HFF-Myc (cell line): ENCODE measurements around the gene CGB7.
"Not testable (repeated sequence)": the region's sequence is repeated elsewhere in the genome, so short reads cannot be mapped to it uniquely, and the experiment has no call there.

ENCODE experiments used
- DNase-seq: peaks from one replicate; pipeline ENCODE4 v3.0.0-alpha.2; 2011; ENCODE audit warnings: low read depth; ENCODE audit errors: extremely low read depth
- H3K4me3 ChIP-seq: replicated peaks from 2 replicates; pipeline ENCODE4 v1.5.1; 2011; ENCODE audit warnings: low read depth, mild to moderate bottlenecking, control low read depth, low read length
- TF ChIP-seq, protein P1 (sequence below): IDR thresholded peaks from 2 replicates; pipeline ENCODE4 v1.5.1; 2012; ENCODE audit warnings: mild to moderate bottlenecking, low read depth, low read length, control low read depth; ENCODE audit errors: missing control alignments

The CGB7 gene

DNA sequence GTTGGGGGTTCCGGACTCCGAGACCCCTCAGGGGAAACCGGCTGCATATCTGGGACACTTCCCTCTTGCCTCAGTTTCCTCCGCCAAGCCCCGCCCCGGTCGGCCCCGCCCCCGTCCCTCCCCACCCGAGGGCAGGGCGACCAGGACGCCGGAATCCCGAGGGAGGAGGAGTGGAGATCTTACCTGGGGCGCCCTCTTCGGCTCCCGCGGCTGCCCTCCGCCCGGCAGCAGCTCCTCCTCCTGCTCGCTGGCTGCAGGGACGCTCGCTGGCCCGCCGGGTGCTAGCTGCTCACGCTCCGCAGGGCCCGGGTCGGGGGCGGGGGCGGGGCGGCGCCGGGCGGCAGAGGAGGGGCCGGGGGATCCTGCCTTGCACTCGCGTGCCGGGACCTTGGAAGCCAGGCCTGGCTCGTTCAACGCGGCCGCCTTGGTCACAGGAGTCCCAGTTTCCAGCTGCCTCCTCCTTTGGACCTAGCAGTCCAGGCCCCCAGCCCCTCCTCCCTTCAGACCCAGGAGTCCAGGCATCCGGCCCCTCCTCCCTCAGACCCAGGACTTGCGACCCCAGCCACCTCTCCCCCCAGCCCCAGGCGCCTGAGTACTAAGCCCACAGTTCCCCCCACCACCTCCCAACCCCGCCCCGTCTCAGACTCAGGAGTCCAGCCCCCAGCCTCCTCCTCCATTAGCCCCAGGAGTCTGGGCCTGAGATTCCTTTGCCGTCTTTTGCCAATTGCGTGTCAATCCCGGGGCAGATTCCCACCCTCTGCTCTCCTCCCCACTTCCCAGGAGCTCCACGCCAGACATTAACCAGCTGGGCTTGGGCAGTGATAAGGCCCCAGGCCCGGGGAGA lies 7.4 kb upstream of the CGB7 start, which contains the start of gene NTF4:
Gene NTF4 (minus strand): TSS at position 51 of the 844 bp plus-strand sequence. CDS start 2,821 bp downstream, outside the sequence.
- no peak within 1 kb of the TSS for H3K4me3 ChIP-seq
- no peak for DNase-seq
- TF ChIP-seq, protein P1, sequence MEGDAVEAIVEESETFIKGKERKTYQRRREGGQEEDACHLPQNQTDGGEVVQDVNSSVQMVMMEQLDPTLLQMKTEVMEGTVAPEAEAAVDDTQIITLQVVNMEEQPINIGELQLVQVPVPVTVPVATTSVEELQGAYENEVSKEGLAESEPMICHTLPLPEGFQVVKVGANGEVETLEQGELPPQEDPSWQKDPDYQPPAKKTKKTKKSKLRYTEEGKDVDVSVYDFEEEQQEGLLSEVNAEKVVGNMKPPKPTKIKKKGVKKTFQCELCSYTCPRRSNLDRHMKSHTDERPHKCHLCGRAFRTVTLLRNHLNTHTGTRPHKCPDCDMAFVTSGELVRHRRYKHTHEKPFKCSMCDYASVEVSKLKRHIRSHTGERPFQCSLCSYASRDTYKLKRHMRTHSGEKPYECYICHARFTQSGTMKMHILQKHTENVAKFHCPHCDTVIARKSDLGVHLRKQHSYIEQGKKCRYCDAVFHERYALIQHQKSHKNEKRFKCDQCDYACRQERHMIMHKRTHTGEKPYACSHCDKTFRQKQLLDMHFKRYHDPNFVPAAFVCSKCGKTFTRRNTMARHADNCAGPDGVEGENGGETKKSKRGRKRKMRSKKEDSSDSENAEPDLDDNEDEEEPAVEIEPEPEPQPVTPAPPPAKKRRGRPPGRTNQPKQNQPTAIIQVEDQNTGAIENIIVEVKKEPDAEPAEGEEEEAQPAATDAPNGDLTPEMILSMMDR, result no peak

DNA sequence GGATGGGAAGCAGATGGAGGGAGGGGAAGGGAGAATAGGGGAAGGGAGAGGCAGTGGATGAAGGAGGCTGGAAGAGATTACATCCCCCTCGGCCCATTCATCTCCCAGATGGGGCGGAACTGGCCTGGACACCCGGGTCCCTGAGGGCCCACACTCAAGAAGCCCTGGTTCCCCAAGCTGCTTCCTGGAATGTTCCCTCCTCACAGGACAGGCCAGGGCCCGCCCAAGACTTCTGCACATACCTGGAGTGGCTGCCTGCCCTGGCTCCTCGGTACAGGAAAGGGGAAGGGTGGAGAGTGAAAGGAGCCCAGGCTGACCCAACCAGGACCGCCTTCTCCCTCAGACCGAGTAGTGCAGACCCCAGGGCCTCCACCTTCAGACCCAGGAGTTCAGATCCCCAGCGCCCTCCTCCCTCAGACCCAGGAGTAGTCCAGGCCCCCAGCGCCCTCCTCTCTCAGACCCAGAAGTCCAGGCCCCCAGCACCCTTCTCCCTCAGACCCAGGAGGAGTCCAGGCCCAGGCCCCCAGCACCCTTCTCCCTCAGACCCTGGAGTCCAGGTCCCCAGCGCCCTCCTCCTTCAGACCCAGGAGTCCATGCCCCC lies 6.6 kb upstream of the CGB7 start:
- DNase-seq, result no peak
- no peak overlapping the region for H3K4me3 ChIP-seq
- TF ChIP-seq, protein P1, result no peak

DNA sequence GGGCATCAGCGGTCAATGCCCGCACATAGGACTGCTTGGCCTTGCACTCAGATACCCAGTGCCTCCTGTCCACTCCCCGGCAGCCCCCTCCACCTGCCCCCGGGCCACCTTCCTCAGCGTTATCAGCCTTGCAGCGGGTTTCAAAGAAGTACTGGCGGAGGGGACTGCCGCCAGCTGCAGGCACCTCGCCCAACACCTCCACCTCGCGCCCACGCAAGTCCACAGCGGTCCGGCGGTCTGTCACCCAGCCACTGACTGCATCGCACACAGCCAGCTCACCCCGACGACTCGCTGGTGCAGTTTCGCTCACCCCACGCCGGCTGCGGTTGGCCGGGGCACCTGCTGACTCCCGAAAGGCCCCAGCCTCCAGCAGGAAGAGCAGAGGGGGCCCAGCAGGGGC lies 3.9 kb upstream of the CGB7 start:
- H3K4me3 ChIP-seq, result no peak overlapping the region
- DNase-seq, result no peak
- TF ChIP-seq, protein P1, result no peak

DNA sequence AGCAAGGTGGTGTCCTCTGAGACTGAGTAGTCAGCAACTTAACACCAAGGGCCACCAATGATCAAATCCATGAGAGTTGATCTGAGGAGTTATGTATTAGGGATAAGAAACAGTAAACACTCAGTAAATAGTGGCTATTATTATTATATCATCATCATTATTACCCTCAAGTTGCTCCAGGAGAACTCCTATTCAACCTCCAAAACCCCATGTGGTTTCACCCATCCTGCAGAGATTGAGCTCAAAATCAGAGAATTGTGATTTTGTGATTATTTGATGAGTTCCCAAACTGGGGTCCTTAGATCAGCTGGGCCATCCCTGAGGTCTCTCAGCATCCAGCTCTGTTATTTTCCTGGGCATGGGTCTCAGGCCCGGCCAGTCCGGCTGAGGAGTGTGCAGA lies 3.5 kb upstream of the CGB7 start:
- TF ChIP-seq, protein P1, result no peak
- no peak for DNase-seq
- no peak overlapping the region for H3K4me3 ChIP-seq

DNA sequence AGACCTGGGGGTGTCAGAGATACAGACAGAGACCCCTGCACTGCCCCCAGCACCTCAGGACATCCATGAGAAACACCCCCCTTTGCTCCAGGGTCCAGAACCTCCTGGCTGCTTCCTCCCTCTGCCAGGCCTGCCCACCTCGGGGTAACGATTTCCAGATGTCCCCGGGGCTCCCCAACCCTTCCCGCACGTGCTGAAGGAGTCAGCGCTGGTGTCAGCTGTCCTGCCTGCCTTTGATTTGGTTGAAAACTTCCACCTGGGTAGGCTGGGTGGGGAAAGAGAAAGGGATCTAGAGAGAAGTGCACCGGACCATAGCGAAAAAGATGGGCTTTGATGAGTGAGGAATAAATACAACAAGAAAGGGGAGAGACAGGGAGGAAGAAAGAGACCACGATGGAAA lies 1.5 kb upstream of the CGB7 start:
- H3K4me3 ChIP-seq, result no peak overlapping the region
- TF ChIP-seq, protein P1, result no peak
- no peak for DNase-seq

DNA sequence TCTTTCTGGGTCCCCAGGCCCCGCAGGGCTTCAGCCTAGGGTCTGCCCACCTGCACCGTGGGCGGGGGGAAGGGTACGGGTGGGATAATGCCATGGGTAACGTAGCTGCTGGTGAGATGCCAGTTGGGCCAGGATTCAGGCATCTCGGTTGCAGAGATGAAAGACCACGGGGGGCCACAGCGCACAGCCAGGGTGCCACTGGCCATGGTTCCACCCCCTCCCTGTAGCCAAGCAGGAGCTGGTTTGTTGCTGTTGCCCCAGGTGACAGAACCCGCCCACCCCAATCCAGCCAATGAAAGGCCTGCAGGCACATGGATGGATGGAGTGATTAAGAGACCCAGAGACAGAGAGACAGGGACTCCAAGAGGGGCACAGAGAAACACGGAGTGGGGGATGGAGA lies 1.0 kb upstream of the CGB7 start:
- no peak overlapping the region for H3K4me3 ChIP-seq
- TF ChIP-seq, protein P1, result no peak
- DNase-seq, result no peak

DNA sequence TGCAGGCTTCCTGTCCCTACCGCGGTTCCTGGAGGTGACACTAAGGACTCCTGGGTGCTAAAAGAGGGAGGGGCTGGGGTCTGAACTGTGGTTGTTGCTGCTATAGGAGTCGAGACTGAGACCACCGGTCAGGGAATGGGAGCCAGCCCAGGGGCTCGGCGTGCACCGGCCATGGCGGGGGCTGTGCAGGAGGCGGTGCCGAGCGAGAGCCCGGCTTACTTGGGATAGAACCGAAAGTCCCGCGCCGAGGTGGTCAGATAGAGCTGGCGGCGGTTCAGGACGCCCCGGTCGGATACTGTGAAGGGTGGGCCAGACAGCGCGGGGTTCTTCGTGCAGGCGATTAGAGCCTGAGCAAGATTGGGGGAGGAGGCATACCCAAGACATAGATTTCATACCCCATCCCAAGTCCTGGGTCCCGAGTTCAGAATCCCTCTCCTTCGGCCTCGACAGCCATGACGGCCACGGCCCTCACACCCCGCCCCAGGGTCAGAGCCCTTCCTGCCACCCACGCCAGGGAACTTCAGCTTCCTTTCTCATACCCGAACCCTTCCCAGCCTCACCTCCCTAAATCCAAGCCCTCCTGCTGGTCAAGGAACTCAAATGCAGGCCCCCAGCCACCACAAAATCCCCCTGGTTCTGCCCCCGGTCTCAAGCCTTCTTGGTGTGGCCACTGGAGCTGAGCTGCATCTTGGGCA lies 500 bp downstream of the CGB7 start:
- peak overlapping the region; percentile 42 for H3K4me3 ChIP-seq
- DNase-seq, result not testable (repeated sequence)
